GM12891 (cell line): ENCODE results near the gene CD4.

Experiments
- POLR2A ChIP-seq: IDR thresholded peaks from 2 replicates; pipeline ENCODE4 v1.6.1; 2011; ENCODE audit warnings: low read depth, low read length, control low read depth
- POLR2AphosphoS5 ChIP-seq: IDR thresholded peaks from 2 replicates; pipeline ENCODE4 v1.6.1; 2011; ENCODE audit warnings: low read depth, low read length, control low read depth

DNA sequence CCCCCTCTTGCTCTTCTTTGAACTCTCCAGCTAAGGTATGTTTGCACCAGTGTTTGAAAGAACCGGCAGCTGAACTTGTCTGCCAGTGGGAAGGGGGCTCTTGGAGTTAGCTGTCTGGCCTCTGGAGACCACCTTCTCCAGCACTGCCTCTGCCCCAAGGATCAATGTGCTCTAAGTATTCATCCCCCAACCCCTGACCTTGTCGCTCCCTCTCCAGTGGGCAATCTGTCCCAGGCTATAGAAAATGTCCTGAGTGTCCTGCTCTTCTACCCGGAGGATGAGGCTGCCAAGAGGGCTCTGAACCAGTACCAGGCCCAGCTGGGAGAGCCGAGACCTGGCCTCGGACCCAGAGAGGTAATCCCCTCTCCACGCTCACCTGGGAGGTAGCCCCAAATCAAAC lies 41.7 kb downstream of the CD4 start:
- TF ChIP-seq POLR2AphosphoS5 (no peak), POLR2A (no peak)
